OCI-LY1 (cell line): Measurements from ENCODE around the gene C3.

ENCODE experiments used
- H2AFZ ChIP-seq: fragments of 200-600 bp; sonication (generic), shearing (Covaris generic); 2 replicates; pipeline ENCODE4 v1.6.0; 2014; ENCODE audit warnings: antibody characterized with exemption, mild to moderate bottlenecking, low read length
- H3F3A ChIP-seq: fragments of 200-600 bp; sonication (generic), shearing (Covaris generic); 2 replicates; pipeline ENCODE4 v1.6.0; 2014; ENCODE audit warnings: mild to moderate bottlenecking, antibody characterized with exemption, low read length, moderate library complexity; ENCODE audit not compliant: insufficient read depth
- H3K27ac ChIP-seq: fragments of 200-600 bp; sonication (generic); 2 replicates; pipeline ENCODE4 v1.5.1; 2014; ENCODE audit warnings: low read length, mixed run types, mild to moderate bottlenecking, low read depth; ENCODE audit not compliant: poor library complexity, severe bottlenecking
- H3K27me3 ChIP-seq: fragments of 200-600 bp; sonication (generic); 2 replicates; pipeline ENCODE4 v1.6.0; 2014; ENCODE audit warnings: antibody characterized with exemption, mild to moderate bottlenecking, low read length, moderate library complexity; ENCODE audit not compliant: insufficient read depth
- H3K36me3 ChIP-seq: fragments of 200-600 bp; sonication (generic); 2 replicates; pipeline ENCODE4 v1.6.1; 2014; ENCODE audit warnings: mild to moderate bottlenecking, antibody characterized with exemption, low read length, moderate library complexity, mixed read lengths; ENCODE audit not compliant: insufficient read depth
- H3K4me1 ChIP-seq: fragments of 200-600 bp; sonication (generic); 2 replicates; pipeline ENCODE4 v1.5.1; 2014; ENCODE audit warnings: mild to moderate bottlenecking, low read length, moderate library complexity; ENCODE audit not compliant: insufficient read depth, severe bottlenecking
- H3K4me2 ChIP-seq: fragments of 200-600 bp; sonication (generic), shearing (Covaris generic); 2 replicates; pipeline ENCODE4 v1.6.1; 2014; ENCODE audit warnings: low read length
- H3K4me3 ChIP-seq: fragments of 200-600 bp; sonication (generic); 2 replicates; pipeline ENCODE4 v1.5.1; 2014; ENCODE audit warnings: low read length, low read depth, mild to moderate bottlenecking, mixed read lengths; ENCODE audit not compliant: poor library complexity, severe bottlenecking
- H3K79me2 ChIP-seq: fragments of 200-600 bp; shearing (Covaris generic); 2 replicates; pipeline ENCODE4 v1.6.1; 2016; ENCODE audit warnings: mixed run types, low read length, mixed read lengths; ENCODE audit not compliant: insufficient read depth
- H3K9ac ChIP-seq: fragments of 200-600 bp; sonication (generic), shearing (Covaris generic); 2 replicates; pipeline ENCODE4 v1.6.1; 2014; ENCODE audit warnings: mild to moderate bottlenecking, low read length, mixed read lengths
- H3K9me2 ChIP-seq: fragments of 200-600 bp; sonication (generic), shearing (Covaris generic); 2 replicates; pipeline ENCODE4 v1.6.1; 2014; ENCODE audit warnings: low read depth, mild to moderate bottlenecking, low read length, mixed read lengths
- H3K9me3 ChIP-seq: fragments of 200-600 bp; shearing (Covaris generic); 2 replicates; pipeline ENCODE4 v1.6.1; 2014; ENCODE audit warnings: low read length, mixed read lengths
- H4K20me1 ChIP-seq: fragments of 200-600 bp; sonication (generic), shearing (Covaris generic); 2 replicates; pipeline ENCODE4 v1.6.0; 2016; ENCODE audit warnings: mild to moderate bottlenecking, low read length; ENCODE audit not compliant: insufficient read depth
- CTCF ChIP-seq: fragments of 200-600 bp; sonication (generic), shearing (Covaris generic); IDR thresholded peaks from 2 replicates; pipeline ENCODE4 v1.5.1; 2017; ENCODE audit warnings: mild to moderate bottlenecking, antibody characterized with exemption, low read length, moderate library complexity, mixed read lengths
- EZH2 ChIP-seq: fragments of 200-600 bp; sonication (generic), shearing (Covaris generic); IDR thresholded peaks from 2 replicates; pipeline ENCODE4 v1.8.0; 2017; ENCODE audit warnings: borderline replicate concordance, mixed run types, mild to moderate bottlenecking, antibody characterized with exemption, low read length, moderate library complexity, mixed read lengths

The C3 gene

GRCh38 chr19:6693681-6694080 lies 26.8 kb downstream of the C3 start:
- H3K4me1 ChIP-seq: no peaks in the 10 kb centered on the region
- H3K36me3 ChIP-seq: no peaks in the 10 kb centered on the region
- no peak overlapping the region for H3K27ac ChIP-seq
- H3K27me3 ChIP-seq: no peaks in the 10 kb centered on the region; the same call in 1 of the 2 replicates
- no peak overlapping the region for H3K9ac ChIP-seq
- H2AFZ ChIP-seq: no peak overlapping the region
- no peaks in the 10 kb centered on the region for H3F3A ChIP-seq
- H3K4me3 ChIP-seq: no peak overlapping the region
- H3K9me3 ChIP-seq: no peaks in the 10 kb centered on the region
- TF ChIP-seq EZH2 (no peak), CTCF (no peak)
- H3K79me2 ChIP-seq: no peaks in the 10 kb centered on the region
- H3K9me2 ChIP-seq: no peaks in the 10 kb centered on the region
- no peaks in the 10 kb centered on the region for H4K20me1 ChIP-seq
- H3K4me2 ChIP-seq: no peak overlapping the region

DNA sequence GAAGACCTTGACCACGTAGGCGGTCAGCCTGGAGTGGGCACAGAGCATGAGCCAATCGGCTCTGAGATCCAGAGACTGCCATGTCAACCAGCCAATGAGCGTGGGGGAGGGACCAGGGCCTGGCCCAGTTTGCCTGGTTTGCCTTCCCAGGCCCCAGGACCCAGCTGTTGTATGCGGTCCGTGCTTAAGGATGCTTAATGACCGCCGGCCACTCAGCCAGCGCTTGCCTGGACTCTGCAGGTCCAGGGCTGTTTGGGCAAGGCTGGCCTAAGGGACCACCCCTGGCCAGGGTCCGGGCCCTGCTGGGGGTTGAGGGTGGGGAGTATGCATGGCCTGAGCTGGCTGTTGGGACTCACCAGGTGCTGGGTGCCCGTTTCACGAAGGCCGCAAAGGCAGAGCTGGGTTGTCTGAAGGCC lies 27.4 kb downstream of the C3 start:
- H3K27me3 ChIP-seq: no peaks in the 10 kb centered on the region; the same call in 1 of the 2 replicates
- H3K79me2 ChIP-seq: no peaks in the 10 kb centered on the region
- TF ChIP-seq CTCF (no peak), EZH2 (no peak)
- no peak overlapping the region for H3K27ac ChIP-seq
- no peak overlapping the region for H3K4me2 ChIP-seq
- H3K9me3 ChIP-seq: no peaks in the 10 kb centered on the region
- H3K4me1 ChIP-seq: no peaks in the 10 kb centered on the region
- no peaks in the 10 kb centered on the region for H3K9me2 ChIP-seq
- no peaks in the 10 kb centered on the region for H3F3A ChIP-seq
- no peaks in the 10 kb centered on the region for H4K20me1 ChIP-seq
- H2AFZ ChIP-seq: no peak overlapping the region
- H3K36me3 ChIP-seq: no peaks in the 10 kb centered on the region
- H3K9ac ChIP-seq: no peak overlapping the region
- H3K4me3 ChIP-seq: no peak overlapping the region

DNA sequence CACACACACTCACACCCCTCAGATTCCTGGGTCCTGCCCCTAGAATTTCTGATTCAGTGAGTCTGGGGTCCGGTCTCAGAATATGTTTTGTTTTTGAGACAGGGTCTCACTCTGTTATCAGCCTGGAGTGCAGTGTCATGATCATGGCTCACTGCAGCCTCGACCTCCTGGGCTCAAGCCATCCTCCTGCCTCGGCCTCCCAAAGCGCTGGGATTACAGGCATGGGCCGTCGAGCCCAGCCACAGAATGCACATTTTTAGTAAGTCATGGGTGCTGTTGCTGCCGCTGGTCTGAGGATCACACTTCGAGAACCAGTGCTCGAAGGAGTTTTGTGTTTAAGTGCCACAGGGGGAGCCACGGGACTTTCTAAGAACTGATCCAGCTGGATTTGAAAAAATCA lies 28.4 kb downstream of the C3 start:
- no peaks in the 10 kb centered on the region for H3K36me3 ChIP-seq

More for the DNA sequence above, 28.4 kb downstream of the C3 start:
- Histone ChIP-seq H3K4me3 (no peak overlapping the region), H3K9me3 (no peaks in the 10 kb centered on the region), H3K9me2 (no peaks in the 10 kb centered on the region), H3K4me1 (no peaks in the 10 kb centered on the region), H3K9ac (no peak overlapping the region), H2AFZ (no peak overlapping the region), H3K79me2 (no peaks in the 10 kb centered on the region), H3K27ac (no peak overlapping the region), H3K4me2 (no peak overlapping the region), H3F3A (no peaks in the 10 kb centered on the region), H4K20me1 (no peaks in the 10 kb centered on the region), H3K27me3 (no peaks in the 10 kb centered on the region; the same call in 1 of the 2 replicates)
- TF ChIP-seq EZH2 (no peak), CTCF (no peak)
